HEK293 (cell line): Measurements from ENCODE around the gene DND1.

ENCODE experiments used
- ZNF155 ChIP-seq: fragments of 450-650 bp; formaldehyde crosslinking; IDR thresholded peaks from 2 replicates; pipeline ENCODE4 v1.5.1; 2016; ENCODE audit warnings: missing biosample characterization, missing genetic modification characterization
- ZNF391 ChIP-seq: fragments of 450-650 bp; formaldehyde crosslinking; IDR thresholded peaks from 2 replicates; pipeline ENCODE4 v1.5.1; 2016; ENCODE audit warnings: low read depth, missing biosample characterization, missing genetic modification characterization, borderline replicate concordance
- TF ChIP-seq, protein P1 (sequence below): fragments of 450-650 bp; formaldehyde crosslinking; IDR thresholded peaks from 2 replicates; pipeline ENCODE4 v1.5.1; 2016; ENCODE audit warnings: missing biosample characterization, missing genetic modification characterization

DNA sequence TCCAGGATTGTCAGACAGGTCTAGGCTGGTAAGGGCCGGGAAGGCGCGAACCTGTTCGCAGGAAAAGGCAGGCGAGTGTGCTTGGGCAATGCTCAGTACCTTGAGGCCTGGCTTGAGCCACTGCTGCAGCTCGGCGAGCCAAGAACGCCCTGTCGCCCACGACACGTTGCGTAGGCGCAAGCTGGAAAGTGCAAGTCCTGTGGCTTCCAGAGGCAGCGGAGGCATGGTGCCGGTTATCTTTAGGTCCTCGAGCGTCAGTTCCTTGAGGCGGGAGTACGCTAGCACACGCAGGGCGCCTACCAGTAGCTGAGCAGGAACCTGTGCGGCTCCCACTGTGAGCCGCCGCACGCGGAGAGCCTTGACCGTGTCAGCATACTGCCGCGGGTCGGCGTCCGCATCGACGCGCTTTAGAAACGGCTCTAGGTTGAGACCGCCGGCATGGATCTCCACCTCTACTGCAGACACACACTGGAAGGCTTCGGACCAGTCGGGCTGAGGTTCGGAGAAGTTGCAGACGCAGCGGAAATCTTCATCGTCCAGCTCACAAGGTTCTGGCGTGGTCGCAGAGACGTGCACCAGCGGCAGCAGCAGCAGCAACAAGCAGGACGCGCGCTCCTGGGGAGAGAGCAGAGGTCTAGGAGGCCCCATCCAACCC is 40.9 kb downstream of the DND1 start:
- TF ChIP-seq, protein P1, sequence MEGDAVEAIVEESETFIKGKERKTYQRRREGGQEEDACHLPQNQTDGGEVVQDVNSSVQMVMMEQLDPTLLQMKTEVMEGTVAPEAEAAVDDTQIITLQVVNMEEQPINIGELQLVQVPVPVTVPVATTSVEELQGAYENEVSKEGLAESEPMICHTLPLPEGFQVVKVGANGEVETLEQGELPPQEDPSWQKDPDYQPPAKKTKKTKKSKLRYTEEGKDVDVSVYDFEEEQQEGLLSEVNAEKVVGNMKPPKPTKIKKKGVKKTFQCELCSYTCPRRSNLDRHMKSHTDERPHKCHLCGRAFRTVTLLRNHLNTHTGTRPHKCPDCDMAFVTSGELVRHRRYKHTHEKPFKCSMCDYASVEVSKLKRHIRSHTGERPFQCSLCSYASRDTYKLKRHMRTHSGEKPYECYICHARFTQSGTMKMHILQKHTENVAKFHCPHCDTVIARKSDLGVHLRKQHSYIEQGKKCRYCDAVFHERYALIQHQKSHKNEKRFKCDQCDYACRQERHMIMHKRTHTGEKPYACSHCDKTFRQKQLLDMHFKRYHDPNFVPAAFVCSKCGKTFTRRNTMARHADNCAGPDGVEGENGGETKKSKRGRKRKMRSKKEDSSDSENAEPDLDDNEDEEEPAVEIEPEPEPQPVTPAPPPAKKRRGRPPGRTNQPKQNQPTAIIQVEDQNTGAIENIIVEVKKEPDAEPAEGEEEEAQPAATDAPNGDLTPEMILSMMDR (tag by site-specific recombination): no peak
- TF ChIP-seq ZNF391 (tag by site-specific recombination) (no peak), ZNF155 (tag by site-specific recombination) (no peak)
